Esophagus squamous epithelium (tissue), 4 donors: ENCODE measurements around the gene ASXL2.

Experiments used
- CTCF ChIP-seq, 6 experiments: fragments of 450-650 bp in 4 of 6; fragments of 200-600 bp in 2 of 6; sonication (generic) in 2 of 6; IDR thresholded peaks; one replicate each; pipeline ENCODE4 v1.5.1; 2016 to 2019; ENCODE audit warnings: antibody characterized with exemption in 6 of 6, mild to moderate bottlenecking in 4 of 6, moderate library complexity in 4 of 6
- POLR2A ChIP-seq, 4 donors: fragments of 450-650 bp; IDR thresholded peaks; one replicate each; pipeline ENCODE4 v1.6.1; 2017; ENCODE audit warnings: antibody characterized with exemption in 4 of 4, mild to moderate bottlenecking in 4 of 4, moderate library complexity in 3 of 4

DNA sequence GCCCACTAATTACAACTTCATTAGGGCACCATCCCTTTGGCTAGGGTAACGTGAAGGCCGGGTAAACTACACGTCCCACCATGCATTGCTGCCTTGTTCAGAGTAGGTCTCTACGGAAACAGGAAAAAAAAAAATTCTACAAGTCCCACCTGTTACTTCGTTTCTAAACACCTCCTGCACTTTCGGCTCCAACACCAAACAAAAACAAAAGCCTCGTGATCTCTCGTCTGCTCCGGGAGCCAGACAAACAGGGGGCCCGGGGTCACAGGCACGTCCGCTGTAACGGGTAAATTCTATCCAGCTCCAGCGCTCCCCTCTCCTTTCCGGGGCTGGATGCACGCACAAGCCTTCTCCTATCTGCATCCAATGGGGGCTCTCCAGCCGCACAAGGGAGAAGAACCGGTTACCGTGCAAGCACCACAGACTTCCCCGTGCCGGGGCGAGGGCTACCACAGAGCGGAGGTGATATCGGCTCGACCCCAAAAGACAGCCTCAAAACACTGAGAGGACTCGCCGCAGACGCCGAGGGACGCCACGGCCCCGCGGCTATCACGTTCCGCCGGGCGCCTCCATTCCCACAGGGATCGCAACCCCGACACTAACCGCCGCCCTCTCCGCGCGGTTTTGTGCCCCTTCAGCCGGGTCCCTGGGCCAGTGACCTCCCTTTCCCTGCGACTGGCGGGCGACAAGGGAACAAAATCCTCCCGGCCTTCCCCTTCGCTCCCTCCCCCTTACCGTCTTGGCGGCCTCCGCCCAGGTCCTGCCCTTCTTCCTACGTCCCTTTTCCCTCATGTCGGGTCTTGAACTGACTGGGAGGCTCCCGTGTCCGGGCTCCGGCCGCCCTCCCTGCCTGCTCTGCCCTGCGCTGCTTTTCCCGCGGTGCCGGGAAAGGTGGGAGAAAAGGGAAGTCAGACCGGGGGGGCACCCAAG, 591 bp downstream of the ASXL2 start:
- TF ChIP-seq CTCF (IDR thresholded peaks at IDR 0.05) (no peak), POLR2A (IDR thresholded peaks at IDR 0.05) (peak in 1 of 4 donors; percentile 47)
